Amniotic epithelial cell (primary cell): ENCODE measurements around the gene HPS5.
"Not testable (repeated sequence)": the region's sequence is repeated elsewhere in the genome, so short reads cannot be mapped to it uniquely, and the experiment has no call there.

ENCODE experiments used
- DNase-seq: peaks from one replicate; pipeline ENCODE4 v3.0.0-alpha.2; 2010; ENCODE audit warnings: low read depth

HPS5 gene

GRCh38 chr11:18321969-18322711, at the start of gene HPS5, which contains the start of gene GTF2H1:
Gene HPS5 (minus strand): TSS chr11:18322140. CDS start chr11:18317858, 4,282 bp downstream.
Gene GTF2H1 (plus strand): TSS chr11:18322567. CDS start chr11:18333075, 10,508 bp downstream.
- DNase-seq = peak; percentile 98

- peak; percentile 82 for DNase-seq
Observed at GRCh38 chr11:18371279-18371678, 49.3 kb upstream of the HPS5 start.

GRCh38 chr11:18369398-18369797, 47.5 kb upstream of the HPS5 start:
- DNase-seq = no peak

GRCh38 chr11:18368221-18368620, 46.3 kb upstream of the HPS5 start:
- DNase-seq = peak; percentile 86

DNA sequence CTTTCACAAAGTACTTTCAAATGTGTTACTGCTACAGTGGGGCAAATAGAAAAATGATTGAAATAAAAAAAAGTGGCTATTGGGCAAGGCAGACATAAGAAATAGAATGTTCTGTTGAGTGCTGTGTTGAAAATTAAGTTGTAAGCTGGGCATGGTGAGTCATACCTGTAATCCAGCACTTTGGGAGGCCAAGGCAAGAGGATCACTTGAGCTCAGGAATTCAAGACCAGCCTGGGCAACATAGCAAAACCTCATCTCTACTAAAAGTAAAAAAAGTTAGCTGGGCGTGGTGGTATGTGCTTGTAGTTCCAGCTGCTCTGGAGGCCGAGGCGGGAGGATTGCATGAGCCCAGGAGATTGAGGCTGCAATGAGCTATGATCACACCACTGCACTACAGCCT, 45.5 kb upstream of the HPS5 start:
- peak; percentile 73 for DNase-seq

- DNase-seq = no peak
Observed at GRCh38 chr11:18366286-18366685, 44.3 kb upstream of the HPS5 start.

DNA sequence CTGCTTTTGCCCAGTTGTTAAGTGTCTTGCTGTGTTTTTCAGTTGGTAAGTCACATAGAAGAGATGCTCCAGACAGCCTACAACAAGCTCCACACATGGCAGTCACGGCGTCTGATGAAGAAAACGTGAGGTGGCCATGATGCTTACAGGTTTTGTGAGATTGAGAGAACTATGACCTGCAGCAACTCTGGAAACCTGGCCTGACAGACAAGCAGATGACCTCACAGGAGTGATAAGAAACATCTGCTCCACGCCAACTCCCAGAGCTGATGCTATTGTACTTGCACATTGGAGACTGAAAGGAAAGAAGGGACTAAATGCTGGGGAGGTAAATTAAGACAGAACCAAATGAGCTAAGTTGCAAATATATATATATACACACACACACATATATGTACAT, 43.8 kb upstream of the HPS5 start:
- no peak for DNase-seq

GRCh38 chr11:18364495-18365073, 42.6 kb upstream of the HPS5 start:
- DNase-seq = no peak

GRCh38 chr11:18361154-18361553, 39.2 kb upstream of the HPS5 start:
- peak; percentile 54 for DNase-seq

- DNase-seq = no peak
Observed at GRCh38 chr11:18358646-18359045, 36.7 kb upstream of the HPS5 start.

- DNase-seq = no peak
Observed at GRCh38 chr11:18352581-18352980, 30.6 kb upstream of the HPS5 start.

DNA sequence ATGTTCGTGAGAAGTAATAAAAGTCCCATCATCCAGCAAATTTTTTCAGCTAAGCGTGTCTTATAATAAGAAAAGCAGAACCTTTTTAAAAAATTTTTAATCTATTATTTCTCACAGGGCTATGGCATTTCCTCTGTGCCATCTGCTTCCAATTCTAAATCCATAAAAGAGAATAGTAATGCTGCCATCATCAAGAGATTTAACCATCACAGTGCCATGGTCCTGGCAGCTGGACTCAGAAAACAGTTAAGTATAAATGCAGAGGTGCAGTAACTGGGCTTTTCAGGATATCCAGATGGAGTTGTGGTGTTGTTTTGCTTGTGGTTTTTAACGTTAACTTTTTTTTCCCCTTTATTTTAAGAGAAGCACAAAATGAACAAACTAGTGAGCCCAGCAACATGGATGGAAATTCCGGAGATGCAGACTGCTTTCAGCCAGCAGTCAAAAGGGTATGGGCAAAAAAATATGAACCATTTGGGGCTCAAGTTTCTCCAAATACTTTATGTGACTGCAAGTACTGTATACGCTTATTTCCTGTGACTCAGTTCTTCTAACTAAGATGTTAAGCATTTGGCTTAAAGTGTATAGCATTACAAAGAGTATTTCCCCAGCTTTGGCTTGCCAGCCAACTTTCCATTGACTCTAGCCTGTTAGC, 25.7 kb upstream of the HPS5 start:
- no peak for DNase-seq

DNA sequence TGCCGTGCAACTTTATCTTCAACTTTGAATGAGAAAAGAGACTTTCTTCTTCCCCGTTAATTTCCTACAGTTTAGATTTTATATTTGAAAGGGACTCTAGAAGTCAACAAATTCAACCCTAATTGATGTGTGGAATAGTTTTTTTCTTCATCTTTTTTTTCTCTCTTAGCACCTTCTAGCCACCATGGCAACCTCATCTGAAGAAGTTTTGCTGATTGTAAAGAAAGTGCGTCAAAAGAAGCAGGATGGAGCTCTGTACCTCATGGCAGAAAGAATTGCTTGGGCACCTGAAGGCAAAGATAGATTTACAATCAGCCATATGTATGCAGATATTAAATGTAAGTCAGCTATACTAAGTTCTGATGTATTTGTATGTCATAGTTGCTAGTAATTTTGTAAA, 11.0 kb upstream of the HPS5 start:
- no peak for DNase-seq

- DNase-seq = no peak
Observed at GRCh38 chr11:18332302-18332701, 10.4 kb upstream of the HPS5 start.

GRCh38 chr11:18330921-18331320, 9.0 kb upstream of the HPS5 start:
- DNase-seq = no peak

DNA sequence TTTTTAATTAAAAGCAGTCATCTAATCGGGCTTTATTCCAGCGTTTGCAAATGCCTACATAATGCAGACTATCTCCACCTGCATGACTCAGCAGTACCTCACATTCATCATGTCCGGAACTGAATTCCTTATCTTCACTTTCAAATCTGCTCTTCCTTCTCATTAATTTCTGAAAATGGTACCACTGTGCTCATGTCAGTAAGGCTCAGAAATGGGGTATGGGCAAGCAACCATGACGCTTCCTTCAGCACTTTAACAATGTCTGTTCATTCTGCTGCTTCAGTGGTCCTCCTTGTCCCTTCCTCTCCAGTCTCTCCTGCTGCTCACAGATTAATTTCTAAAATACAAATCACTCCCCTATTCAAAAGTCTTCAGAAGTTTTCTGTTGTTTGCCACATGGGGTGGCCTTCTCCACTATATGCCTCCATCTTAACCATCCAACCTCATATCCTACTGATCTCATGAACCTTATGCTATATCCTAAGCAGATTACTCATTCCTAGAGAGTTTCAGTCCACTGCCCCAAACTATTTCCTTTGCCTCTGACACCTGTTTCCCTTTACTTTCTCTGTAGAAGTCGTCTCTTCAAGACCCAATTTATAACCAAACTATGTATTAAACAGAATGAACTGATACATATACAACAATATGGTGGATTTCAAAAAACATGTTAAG, 7.4 kb upstream of the HPS5 start:
- DNase-seq = peak; percentile 37

GRCh38 chr11:18324381-18324780, 2.4 kb upstream of the HPS5 start:
- DNase-seq = no peak

DNA sequence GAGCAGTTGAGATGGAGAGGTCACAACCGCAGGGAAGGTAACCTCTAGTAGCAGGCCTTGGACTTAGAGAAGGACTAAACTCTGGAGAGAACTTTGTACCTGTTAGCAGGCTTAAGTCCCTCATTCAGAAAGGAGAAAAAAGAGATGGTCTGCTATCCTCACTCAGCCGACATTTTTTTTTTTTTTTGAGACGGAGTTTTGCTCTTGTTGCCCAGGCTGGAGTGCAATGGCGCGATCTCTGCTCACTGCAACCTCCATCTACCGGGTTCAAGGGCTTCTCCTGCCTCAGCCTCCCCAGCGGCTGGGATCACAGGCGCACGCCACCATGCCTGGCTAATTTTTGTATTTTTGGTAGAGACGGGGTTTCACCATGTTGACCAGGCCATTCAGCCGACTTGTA, 1.9 kb upstream of the HPS5 start:
- not testable (repeated sequence) for DNase-seq

DNA sequence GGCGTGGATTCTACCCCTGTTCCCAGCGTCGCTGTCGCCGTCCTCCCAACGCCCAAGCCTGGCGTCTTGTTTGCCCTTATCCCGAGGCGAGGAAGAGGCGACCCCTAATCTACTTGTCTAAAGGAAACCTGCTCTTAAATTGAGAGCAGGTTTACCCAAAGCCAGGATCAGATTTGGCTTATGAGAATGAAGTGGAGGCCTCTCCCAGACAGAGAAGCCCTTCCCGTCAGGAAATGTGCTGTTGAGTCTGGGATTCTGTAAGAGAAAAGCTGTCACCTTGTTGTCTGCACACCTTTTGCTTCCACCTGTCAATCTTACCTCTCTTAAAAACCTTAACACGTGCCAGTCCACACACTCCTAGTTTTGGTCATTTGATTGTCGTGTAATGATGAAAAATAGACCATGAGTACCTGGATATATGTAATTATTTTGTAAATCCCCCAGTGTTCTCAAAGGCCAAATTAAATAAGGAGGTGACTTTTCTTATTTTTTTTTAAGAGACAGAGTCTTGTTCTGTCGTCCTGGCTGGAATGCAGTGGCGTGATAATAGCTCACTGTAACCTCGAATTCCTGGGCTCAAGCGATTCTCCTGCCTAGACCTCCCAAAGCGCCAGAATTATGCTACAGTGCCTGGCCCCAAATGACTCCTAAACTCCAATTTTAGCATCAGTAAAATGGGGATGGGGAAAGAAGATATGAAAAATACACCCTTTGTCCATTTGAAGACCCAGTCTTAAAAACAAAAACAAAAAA, 1.1 kb upstream of the HPS5 start:
- no peak for DNase-seq

DNA sequence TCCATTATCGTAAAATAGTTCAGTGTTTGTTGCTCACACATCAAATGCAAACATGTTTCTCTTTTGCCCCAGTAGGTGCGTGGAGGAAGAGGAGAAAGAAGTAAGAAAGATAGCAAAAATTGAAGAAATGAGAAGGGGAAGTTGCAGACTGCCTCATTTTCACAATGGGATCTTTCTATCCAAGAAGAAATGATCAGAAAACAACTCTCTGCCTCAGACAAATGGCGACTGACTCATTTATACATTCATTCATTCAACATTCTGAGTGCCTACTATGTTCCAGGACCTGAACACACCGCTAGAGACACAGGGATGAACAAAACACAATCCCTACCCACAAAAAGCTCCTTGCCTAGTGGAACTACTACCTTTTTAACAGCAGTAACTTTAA, 367 bp downstream of the HPS5 start:
- no peak for DNase-seq

- no peak for DNase-seq
Observed at GRCh38 chr11:18320617-18321016, 1.3 kb downstream of the HPS5 start.

GRCh38 chr11:18319914-18320313, 2.0 kb downstream of the HPS5 start:
- no peak for DNase-seq
